K562 (cell line): ENCODE data around the gene MON1A. TPM values are rescaled to one million over a fixed set of nuclear protein-coding genes. Genes with fewer than 3 reads are reported as not detected.

Experiments used
- ATF7 ChIP-seq: fragments of 450-650 bp; IDR thresholded peaks from 2 replicates; pipeline ENCODE4 v1.7.1; 2014; ENCODE audit warnings: mild to moderate bottlenecking, moderate library complexity
- ELF4 ChIP-seq: fragments of 450-650 bp; formaldehyde crosslinking; IDR thresholded peaks from 2 replicates; pipeline ENCODE4 v1.4.0; 2022; ENCODE audit warnings: missing genetic modification characterization
- ETS1 ChIP-seq: conservative IDR thresholded peaks from 2 replicates; pipeline ENCODE4 v1.6.1; 2011; ENCODE audit warnings: low read depth, mild to moderate bottlenecking, low read length; ENCODE audit not compliant: control insufficient read depth
- ETS2 ChIP-seq: IDR thresholded peaks from 2 replicates; pipeline ENCODE4 v1.6.1; 2016; ENCODE audit warnings: borderline replicate concordance, missing genetic modification characterization, mild to moderate bottlenecking, moderate library complexity, missing compliant biosample characterization; ENCODE audit not compliant: poor library complexity, severe bottlenecking
- HDAC1 ChIP-seq, 2 experiments: fragments of 450-650 bp; IDR thresholded peaks; 2 replicates each; pipeline ENCODE4 v1.6.1; 2016 to 2017; ENCODE audit warnings: inconsistent platforms in 1 of 2, mild to moderate bottlenecking in 1 of 2, moderate library complexity in 1 of 2
- JUND ChIP-seq, 2 experiments: IDR thresholded peaks; 2 replicates in 1 of 2; 3 replicates in 1 of 2; pipeline ENCODE4 v1.6.1; 2011; ENCODE audit warnings: borderline replicate concordance in 2 of 2, low read depth in 2 of 2, low read length in 2 of 2, improper control_type of control experiment in 1 of 2, missing biosample characterization in 1 of 2, missing genetic modification characterization in 1 of 2, missing genetic modification reagents in 1 of 2
- MGA ChIP-seq: fragments of 450-650 bp; IDR thresholded peaks from 2 replicates; pipeline ENCODE4 v1.6.1; 2016; ENCODE audit warnings: mild to moderate bottlenecking, moderate library complexity
- RBFOX2 ChIP-seq: fragments of 200-400 bp; formaldehyde crosslinking; IDR thresholded peaks from 2 replicates; pipeline ENCODE4 v1.6.1; 2017; ENCODE audit warnings: low read depth, mild to moderate bottlenecking, low read length, moderate library complexity
- SAP30 ChIP-seq: fragments of 200-600 bp; sonication (generic); IDR thresholded peaks from 2 replicates; pipeline ENCODE4 v1.6.1; 2012; ENCODE audit warnings: borderline replicate concordance, low read depth, mild to moderate bottlenecking, moderate library complexity, low read length, control low read depth, inconsistent platforms; ENCODE audit not compliant: insufficient read depth, poor library complexity, severe bottlenecking
- SNIP1 ChIP-seq: fragments of 450-650 bp; IDR thresholded peaks from 2 replicates; pipeline ENCODE4 v1.7.1; 2017; ENCODE audit warnings: low read depth, mild to moderate bottlenecking
- SP1 ChIP-seq: sonication (generic); formaldehyde crosslinking; IDR thresholded peaks from 2 replicates; pipeline ENCODE4 v1.8.1; 2022; ENCODE audit warnings: mild to moderate bottlenecking, missing genetic modification reagents
- ZFP30 ChIP-seq: fragments of 250-450 bp; sonication (Bioruptor Pico); IDR thresholded peaks from 2 replicates; pipeline ENCODE4 v1.8.0; 2022; ENCODE audit warnings: moderate library complexity, mild to moderate bottlenecking, inconsistent platforms, borderline replicate concordance
- polyA plus RNA-seq, 8 experiments: library from polyadenylated mRNA; depleted of rRNA in 4 of 8; stranded (reverse) in 5 of 8; unstranded in 3 of 8; fragments of >200 nt; fragmentation: Nextera tagmentation in 2 of 8; fragmentation: Illumina TruSeq in 1 of 8; extraction: Ambion mirVana in 2 of 8; extraction: Trizol in 1 of 8; gene quantifications; 2 replicates each; pipeline versions ENCODE4 v1.2.1 to v1.2.3, GENCODE V29; 2011 to 2014; ENCODE audit warnings: inconsistent platforms in 1 of 8, missing spikeins in 1 of 8
- total RNA-seq, 7 experiments: library from RNA; depleted of rRNA in 6 of 7; stranded (reverse); fragments of >200 nt in 6 of 7; fragmentation: Illumina TruSeq in 2 of 7; extraction: Trizol in 2 of 7; gene quantifications; 2 replicates each; pipeline versions ENCODE4 v1.2.1 to v1.2.3, GENCODE V29; 2011 to 2021; ENCODE audit warnings: low replicate concordance in 1 of 7

The MON1A gene
- total and polyA plus RNA-seq, 9 of the 15 experiments (the other 6 are each of a cell fraction or from before 2014, with no cell fraction given) = 1.1 to 13.8 (median 6.8) TPM

GRCh38 chr3:49929291-49930167, at the start of gene MON1A (continued):
- TF ChIP-seq ZFP30 (CRISPR knock-in tag) (no peak), ETS2 (tag) (no peak), ETS1 (peak; percentile 68; the same call in 1 of the 2 replicates), HDAC1 (IDR thresholded peaks at IDR 0.05) (peak; percentile 7 to 98; a peak in 2 of 4 replicates), ATF7 (peak; percentile 81), SAP30 (peak; percentile 96), JUND (IDR thresholded peaks at IDR 0.05; ENCODE audit: borderline replicate concordance, low read depth, low read length) (peak; percentile 70), JUND (tag; IDR thresholded peaks at IDR 0.05; ENCODE audit: borderline replicate concordance, low read depth, low read length) (no peak), ELF4 (CRISPR knock-in tag) (no peak), SNIP1 (no peak), RBFOX2 (peak; percentile 94), SP1 (CRISPR knock-in tag) (peak; percentile 91), MGA (peak; percentile 61; the same call in 1 of the 2 replicates)
